ENCODE measurements around the gene PPFIA2.
"Not testable (repeated sequence)": the region's sequence is repeated elsewhere in the genome, so short reads cannot be mapped to it uniquely, and the experiment has no call there.

The PPFIA2 gene

GRCh38 chr12:81212996-81213696 lies 546.0 kb downstream of the PPFIA2 start:
- TF ChIP-seq BACH2 (CRISPR knock-in tag; IDR thresholded peaks at IDR 0.05; ENCODE audit: borderline replicate concordance) (no peak), ZFP30 (CRISPR knock-in tag; IDR thresholded peaks at IDR 0.05) (no peak), GLIS3 (CRISPR knock-in tag; IDR thresholded peaks at IDR 0.05) (no peak), ZNF565 (CRISPR knock-in tag; conservative IDR thresholded peaks at IDR 0.05; ENCODE audit: low read depth) (no peak), RARB (CRISPR knock-in tag; IDR thresholded peaks at IDR 0.05) (no peak), POU6F1 (CRISPR knock-in tag; IDR thresholded peaks at IDR 0.05; ENCODE audit: borderline replicate concordance, low read depth) (no peak), TOX (CRISPR knock-in tag; IDR thresholded peaks at IDR 0.05; ENCODE audit: borderline replicate concordance) (no peak), TSHZ2 (CRISPR knock-in tag; IDR thresholded peaks at IDR 0.05) (no peak), OSR1 (CRISPR knock-in tag; IDR thresholded peaks at IDR 0.05) (no peak)
- no peak for ATAC-seq

- ATAC-seq: no peak
- TF ChIP-seq CSRNP3 (CRISPR knock-in tag; IDR thresholded peaks at IDR 0.05) (no peak), POU6F1 (CRISPR knock-in tag; IDR thresholded peaks at IDR 0.05; ENCODE audit: borderline replicate concordance, low read depth) (no peak), ZC3H10 (CRISPR knock-in tag; IDR thresholded peaks at IDR 0.05) (no peak), ZFP3 (CRISPR knock-in tag; IDR thresholded peaks at IDR 0.05) (no peak), CREB5 (CRISPR knock-in tag; IDR thresholded peaks at IDR 0.05; ENCODE audit: low read depth) (no peak), GLIS3 (CRISPR knock-in tag; IDR thresholded peaks at IDR 0.05) (no peak), RARB (CRISPR knock-in tag; IDR thresholded peaks at IDR 0.05) (no peak)
These were observed 547.8 kb downstream of the PPFIA2 start for GRCh38 chr12:81211306-81211705.

GRCh38 chr12:81209772-81210225 lies 549.4 kb downstream of the PPFIA2 start:
- not testable (repeated sequence) for ATAC-seq
- peak; percentile 99 for TF ChIP-seq CSDC2 (CRISPR knock-in tag; IDR thresholded peaks at IDR 0.05)
- peak; percentile 26; the same call in 1 of the 2 replicates for TF ChIP-seq TCF4 (CRISPR knock-in tag; IDR thresholded peaks at IDR 0.05; ENCODE audit: borderline replicate concordance)
- TF ChIP-seq SNAI2 (CRISPR knock-in tag; IDR thresholded peaks at IDR 0.05): peak; percentile 97
- peak; percentile 88 for TF ChIP-seq ZFP3 (CRISPR knock-in tag; IDR thresholded peaks at IDR 0.05)
- peak; percentile 64 for TF ChIP-seq ISL1 (CRISPR knock-in tag; IDR thresholded peaks at IDR 0.05)
- 0 out of 2 replicates have a peak, but pooled peaks have one; percentile 23 for TF ChIP-seq TSHZ2 (CRISPR knock-in tag; IDR thresholded peaks at IDR 0.05)
- TF ChIP-seq ZNF8 (CRISPR knock-in tag; IDR thresholded peaks at IDR 0.05): peak; percentile 32; the same call in 1 of the 2 replicates
